Psoas muscle (tissue), 8 donors: ENCODE data around the gene PSAT1. TPM values are rescaled to one million over a fixed set of nuclear protein-coding genes. Genes with fewer than 3 reads are reported as not detected.

Experiments used
- ATAC-seq, 4 donors: fragments of 200-7000 bp; cut with Tn5 transposase; one replicate each; pipeline ENCODE4 v1.9.1; 2020; ENCODE audit warnings: moderate library complexity in 3 of 4, mild to moderate bottlenecking in 2 of 4
- DNase-seq, 2 donors: peaks; one replicate each; pipeline ENCODE4 v3.0.0-alpha.2; 2020
- H3K27ac ChIP-seq: fragments of 200-600 bp; one replicate; pipeline ENCODE4 v1.8.0; 2022
- H3K27me3 ChIP-seq, 3 donors: fragments of 200-600 bp in 1 of 3; one replicate each; pipeline versions ENCODE4 v1.6.1 to v1.8.0; 2013 to 2022; ENCODE audit warnings: low read length in 2 of 3, mild to moderate bottlenecking in 2 of 3, moderate library complexity in 1 of 3; ENCODE audit not compliant: insufficient read depth in 3 of 3
- H3K36me3 ChIP-seq, 2 donors: fragments of 200-600 bp in 1 of 2; one replicate each; pipeline versions ENCODE4 v1.6.1 to v1.8.0; 2013 to 2022; ENCODE audit warnings: low read depth in 1 of 2, mild to moderate bottlenecking in 1 of 2, moderate library complexity in 1 of 2; ENCODE audit not compliant: insufficient read depth in 1 of 2
- H3K4me1 ChIP-seq: fragments of 200-600 bp; one replicate; pipeline ENCODE4 v1.8.0; 2022
- H3K4me3 ChIP-seq: fragments of 200-600 bp; one replicate; pipeline ENCODE4 v1.8.0; 2022; ENCODE audit warnings: mild to moderate bottlenecking
- H3K9me3 ChIP-seq: fragments of 200-600 bp; one replicate; pipeline ENCODE4 v1.8.0; 2022
- CTCF ChIP-seq: fragments of 200-600 bp; IDR thresholded peaks from one replicate; pipeline ENCODE4 v1.8.0; 2022; ENCODE audit warnings: antibody characterized with exemption
- WGBS, 3 donors: extraction: QIAGEN DNeasy Blood & Tissue Kit; methylation state at CpG; one replicate each; pipeline versions ENCODE4 v1.1.6 to v1.1.7; 2013; 5-methylcytosine and 5-hydroxymethylcytosine counted together
- intact Hi-C, 2 donors: fragments of 100-400 bp; cut with DNase I; formaldehyde crosslinking; loops; one replicate each; pipeline versions ENCODE4 v1.11.0 to v1.14.2; 2022
- polyA plus RNA-seq, 3 donors: library from polyadenylated mRNA; stranded (reverse); fragments of 200-250 nt; gene quantifications; one replicate each; pipeline ENCODE4 v1.2.3, GENCODE V29; 2013
- total RNA-seq, 4 donors: library from RNA; stranded (reverse); fragmentation: NEBNext Ultra II Directional in 2 of 4; extraction: Animal tissue kit (Norgen Biotek cat#: 25700) in 2 of 4; gene quantifications; one replicate each; pipeline versions ENCODE4 v1.2.1 to v1.2.4, GENCODE V29; 2021 to 2023
- donor health status: healthy with polysubstance abuse.
- donor health status: DM: no; HTN: no; CAD: no; lungs with moderate emphysema.
- donor health status: Bipolar disorder and iron deficiency.
- donor health status: healthy.
- donor health status: DM: yes; HTN: yes; CAD: no.
- donor health status: DM: no; HTN: no; CAD: no.
- donor health status: DM: no; HTN: no; CAD: no.
- donor health status: DM: yes; HTN: yes; CAD: no.

The PSAT1 gene
- total and polyA plus RNA-seq, 7 donors = 0.15 to 2.0 (median 0.53) TPM

DNA sequence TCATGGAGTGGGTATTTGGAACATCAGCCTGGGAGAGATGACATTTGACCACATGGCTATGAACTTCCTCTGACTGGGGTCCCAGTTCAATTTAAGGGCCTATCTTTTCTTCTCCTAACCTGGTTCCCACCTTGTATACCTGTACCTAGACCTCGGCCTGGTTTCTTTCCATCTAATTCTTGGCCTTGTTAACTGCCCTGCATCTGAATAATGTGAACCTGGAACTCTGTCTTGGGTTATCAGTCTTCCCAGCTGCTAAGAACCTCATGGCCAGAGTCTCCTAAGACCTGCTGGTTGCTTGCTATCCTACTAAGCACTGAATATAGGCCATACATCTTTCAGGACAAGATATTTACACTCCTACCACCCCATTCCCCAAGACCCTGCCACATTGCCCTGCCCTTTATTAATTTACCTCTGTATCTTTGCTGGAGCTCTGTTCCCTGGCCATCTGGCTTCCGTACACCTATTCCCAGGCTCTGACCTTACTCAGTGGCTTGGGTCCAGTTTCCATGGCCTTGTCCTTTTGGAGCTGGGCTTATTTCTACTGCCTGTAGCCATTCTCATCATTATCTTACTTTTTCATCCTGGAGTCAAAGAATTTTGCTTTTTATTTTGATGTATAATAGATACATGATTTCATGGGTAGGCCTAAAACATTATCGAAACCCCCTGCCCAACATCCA lies 6.6 kb downstream of the PSAT1 start:
- Histone ChIP-seq H3K4me3 (no peak overlapping the region), H3K27me3 (peaks cover 0 to 29% (median 0%) of the 10 kb centered on the region in 3 donors), H3K27ac (no peak overlapping the region), H3K36me3 (no peaks in the 10 kb centered on the region), H3K9me3 (no peaks in the 10 kb centered on the region), H3K4me1 (no peaks in the 10 kb centered on the region)
- no peak for TF ChIP-seq CTCF
- 91 to 100% (median 99%) methylated on average over 3 of the region's 3 CpGs for WGBS, 3 donors
- no peak for DNase-seq
- intact Hi-C loops = no loop called here
- ATAC-seq = no peak

DNA sequence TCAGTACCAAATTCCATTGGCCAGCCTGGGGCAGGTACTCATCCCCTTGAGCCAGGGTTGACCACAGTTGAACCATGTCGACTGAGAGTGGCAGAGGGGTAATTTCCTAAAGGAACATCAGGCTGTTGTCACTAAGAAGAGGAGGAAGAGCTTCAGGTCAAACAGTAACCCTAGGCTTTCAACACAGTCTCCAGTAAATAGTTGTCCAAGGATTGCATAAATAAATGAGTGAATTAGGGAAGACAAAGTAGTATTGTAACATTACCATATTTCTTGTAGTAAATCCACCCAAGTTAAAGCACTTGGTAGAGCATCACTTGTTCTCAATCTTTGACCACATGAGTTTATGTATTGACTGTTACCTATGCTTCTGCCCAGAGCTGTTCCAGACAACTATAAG lies 7.4 kb downstream of the PSAT1 start:
- no peak for TF ChIP-seq CTCF
- no peak overlapping the region for H3K27ac ChIP-seq
- WGBS, 3 donors = 78 to 84% (median 80%) methylated on average over 1 of the region's 1 CpG
- DNase-seq (no peak), ATAC-seq (no peak)
- no peak overlapping the region for H3K4me3 ChIP-seq
- H3K9me3 ChIP-seq = no peaks in the 10 kb centered on the region
- no peaks in the 10 kb centered on the region for H3K4me1 ChIP-seq
- intact Hi-C loops = no loop called here
- no peaks in the 10 kb centered on the region for H3K36me3 ChIP-seq
- peaks cover 0 to 22% (median 0%) of the 10 kb centered on the region in 3 donors for H3K27me3 ChIP-seq

DNA sequence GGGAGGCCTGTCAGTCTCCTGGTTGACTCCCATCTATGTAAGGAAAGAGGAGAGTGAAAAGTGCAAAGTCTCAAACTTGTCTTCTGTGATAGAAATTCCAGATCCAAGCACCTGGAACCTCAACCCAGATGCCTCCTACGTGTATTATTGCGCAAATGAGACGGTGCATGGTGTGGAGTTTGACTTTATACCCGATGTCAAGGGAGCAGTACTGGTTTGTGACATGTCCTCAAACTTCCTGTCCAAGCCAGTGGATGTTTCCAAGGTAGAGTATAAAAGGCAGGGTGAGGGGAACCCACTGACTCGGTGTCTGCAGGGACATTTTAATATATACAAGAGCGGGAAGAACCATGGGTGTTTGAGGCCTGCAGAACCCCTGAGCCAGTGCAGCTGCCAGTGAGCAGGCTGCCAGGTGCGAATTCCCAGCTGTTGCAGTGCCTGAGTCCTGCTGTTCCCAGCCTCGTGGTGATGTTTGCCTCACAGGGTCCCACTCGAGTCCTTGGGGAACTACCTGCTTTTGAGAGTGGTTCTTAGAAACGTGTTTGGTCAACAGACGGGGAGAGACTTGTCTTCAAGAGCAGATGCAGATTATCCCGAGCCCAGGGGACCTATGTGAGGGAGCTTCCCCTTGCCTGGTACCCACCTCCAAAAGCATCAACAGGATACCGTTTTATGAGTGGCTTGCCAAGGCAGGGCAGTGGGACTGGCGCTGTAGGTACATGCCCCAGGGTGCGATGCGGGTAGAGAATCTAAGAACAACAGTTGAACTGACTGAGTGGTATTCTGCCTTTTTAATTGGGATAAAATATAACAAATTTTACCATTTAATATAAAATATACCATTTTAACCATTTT lies 9.5 kb downstream of the PSAT1 start:
- H3K4me1 ChIP-seq = no peaks in the 10 kb centered on the region
- no peak overlapping the region for H3K27ac ChIP-seq
- ATAC-seq (no peak), DNase-seq (no peak)
- WGBS, 3 donors = 51 to 63% (median 57%) methylated on average over 16 of the region's 16 CpGs
- no peaks in the 10 kb centered on the region for H3K9me3 ChIP-seq
- intact Hi-C loops = no loop called here
- H3K27me3 ChIP-seq = peaks cover 0 to 1% (median 0%) of the 10 kb centered on the region in 3 donors
- TF ChIP-seq CTCF = no peak
- no peaks in the 10 kb centered on the region for H3K36me3 ChIP-seq
- no peak overlapping the region for H3K4me3 ChIP-seq

- H3K4me3 ChIP-seq = no peak overlapping the region
- H3K36me3 ChIP-seq = no peaks in the 10 kb centered on the region
- no peaks in the 10 kb centered on the region for H3K9me3 ChIP-seq
- no peak overlapping the region for H3K27ac ChIP-seq
- 80 to 90% (median 88%) methylated on average over 2 of the region's 2 CpGs for WGBS, 3 donors
- no peaks in the 10 kb centered on the region for H3K4me1 ChIP-seq
- no peaks in the 10 kb centered on the region for H3K27me3 ChIP-seq
- no peak for ATAC-seq
- intact Hi-C loops = no loop called here
- DNase-seq = no peak
- TF ChIP-seq CTCF = no peak
These were observed 10.4 kb downstream of the PSAT1 start for GRCh38 chr9:78307360-78307759.
